Measurements from ENCODE around the gene PCDHB14.

PCDHB14 gene

GRCh38 chr5:141258464-141258863 is 35.3 kb downstream of the PCDHB14 start:
- no peak overlapping the region for H3K4me3 ChIP-seq
- no peak for TF ChIP-seq CTCF (IDR thresholded peaks at IDR 0.05)
- DNase-seq: no peak
- no peaks in the 10 kb centered on the region for H3K4me1 ChIP-seq
- no peak overlapping the region for H3K27ac ChIP-seq
- peaks cover 9 to 84% (median 56%) of the 10 kb centered on the region in 3 donors for H3K36me3 ChIP-seq
- no peaks in the 10 kb centered on the region for H3K27me3 ChIP-seq
- intact Hi-C loops (cut with DNase I; ENCODE audit: low total_unique reads): no loop called here
- peaks cover 33 to 100% (median 99%) of the 10 kb centered on the region in 3 donors for H3K9me3 ChIP-seq

GRCh38 chr5:141258948-141259347 is 35.8 kb downstream of the PCDHB14 start:
- Histone ChIP-seq H3K27me3 (no peaks in the 10 kb centered on the region), H3K27ac (no peak overlapping the region), H3K4me1 (no peaks in the 10 kb centered on the region), H3K9me3 (peaks cover 32 to 100% (median 99%) of the 10 kb centered on the region in 3 donors), H3K36me3 (peaks cover 13 to 89% (median 59%) of the 10 kb centered on the region in 3 donors), H3K4me3 (no peak overlapping the region)
- no peak for DNase-seq
- TF ChIP-seq CTCF (IDR thresholded peaks at IDR 0.05): no peak
- intact Hi-C loops (cut with DNase I; ENCODE audit: low total_unique reads): no loop called here

GRCh38 chr5:141260458-141261237 is 37.5 kb downstream of the PCDHB14 start:
- Histone ChIP-seq H3K4me1 (no peaks in the 10 kb centered on the region), H3K27ac (no peak overlapping the region), H3K9me3 (peaks cover 42 to 100% (median 99%) of the 10 kb centered on the region in 3 donors), H3K4me3 (no peak overlapping the region), H3K27me3 (no peaks in the 10 kb centered on the region), H3K36me3 (peaks cover 13 to 95% (median 70%) of the 10 kb centered on the region in 3 donors)
- intact Hi-C loops (cut with DNase I; ENCODE audit: low total_unique reads): no loop called here
- no peak for DNase-seq
- no peak for TF ChIP-seq CTCF (IDR thresholded peaks at IDR 0.05)

- H3K4me3 ChIP-seq: no peak overlapping the region
- no peaks in the 10 kb centered on the region for H3K4me1 ChIP-seq
- DNase-seq: no peak
- TF ChIP-seq CTCF (IDR thresholded peaks at IDR 0.05): no peak
- H3K36me3 ChIP-seq: peaks cover 15 to 95% (median 70%) of the 10 kb centered on the region in 3 donors
- H3K9me3 ChIP-seq: peaks cover 40 to 100% (median 99%) of the 10 kb centered on the region in 3 donors
- no peak overlapping the region for H3K27ac ChIP-seq
- intact Hi-C loops (cut with DNase I; ENCODE audit: low total_unique reads): no loop called here
- H3K27me3 ChIP-seq: no peaks in the 10 kb centered on the region
Observed at GRCh38 chr5:141261238-141261546, 38.0 kb downstream of the PCDHB14 start.

GRCh38 chr5:141269195-141269594 is 46.1 kb downstream of the PCDHB14 start:
- Histone ChIP-seq H3K27me3 (no peaks in the 10 kb centered on the region), H3K27ac (no peak overlapping the region), H3K9me3 (peaks cover 26 to 100% (median 99%) of the 10 kb centered on the region in 3 donors), H3K36me3 (peaks cover 5 to 86% (median 79%) of the 10 kb centered on the region in 3 donors), H3K4me3 (no peak overlapping the region), H3K4me1 (no peaks in the 10 kb centered on the region)
- TF ChIP-seq CTCF (IDR thresholded peaks at IDR 0.05): no peak
- DNase-seq: no peak
- intact Hi-C loops (cut with DNase I; ENCODE audit: low total_unique reads): no loop called here
